HepG2 (cell line): ENCODE measurements around the gene SNX22. TPM values are rescaled to one million over a fixed set of nuclear protein-coding genes. Genes with fewer than 3 reads are reported as not detected.

Experiments used
- ATAC-seq: fragments of 200-7000 bp; cut with Tn5 transposase; 3 replicates; pipeline ENCODE4 v1.9.1; 2020; ENCODE audit warnings: mild to moderate bottlenecking, moderate library complexity
- BruUV-seq: library from RNA; stranded (reverse); fragments of 400-500 nt; replicated peaks from 2 replicates; lab custom pipeline; 2021; lab: Mats Ljungman, UMichigan
- CTCF ChIA-PET: fragments of 300-600 bp; formaldehyde crosslinking; extraction: SDS; loops from one replicate; lab custom pipeline; 2021; ENCODE audit warnings: low total read pairs, inconsistent platforms, low intra/inter-chr PET ratio; lab: Yijun Ruan, JAX
- POLR2A ChIA-PET: fragments of 350-600 bp; sonication (Branson Sonifier 250); formaldehyde crosslinking; loops from one replicate; lab custom pipeline; 2020; ENCODE audit warnings: antibody characterized with exemption, inconsistent platforms; lab: Yijun Ruan, JAX
- DNase-seq: peaks from one replicate; pipeline ENCODE4 v3.0.0-alpha.2; 2015; ENCODE audit warnings: low spot score
- FAIRE-seq: peaks from 3 replicates; lab custom pipeline; 2011; peaks lifted over from hg19 to GRCh38; lab: Jason Lieb, UNC
- H2AFZ ChIP-seq: one replicate; pipeline ENCODE4 v1.6.1; 2011; ENCODE audit warnings: low read length, inconsistent platforms
- H3K27ac ChIP-seq: fragments of 300-600 bp; 3 replicates; pipeline ENCODE4 v1.8.0; 2011; ENCODE audit warnings: mixed run types, mild to moderate bottlenecking, mixed read lengths, low read length, inconsistent platforms; ENCODE audit not compliant: insufficient read depth; ENCODE audit errors: extremely low read length
- H3K27me3 ChIP-seq, 2 experiments: fragments of 200-600 bp in 1 of 2; 2 replicates in 1 of 2; 3 replicates in 1 of 2; pipeline versions ENCODE4 v1.6.0 to v1.8.0; 2011; ENCODE audit warnings: low read length in 2 of 2, mild to moderate bottlenecking in 2 of 2, moderate library complexity in 2 of 2, inconsistent platforms in 1 of 2; ENCODE audit not compliant: insufficient read depth in 2 of 2, control insufficient read depth in 1 of 2
- H3K36me3 ChIP-seq, 2 experiments: fragments of 200-600 bp in 1 of 2; replicated peaks in 1 of 2; 2 replicates in 1 of 2; 3 replicates in 1 of 2; pipeline versions ENCODE4 v1.5.1 to v1.8.0; 2011; ENCODE audit warnings: low read length in 2 of 2, inconsistent platforms in 1 of 2; ENCODE audit not compliant: insufficient read depth in 2 of 2, control insufficient read depth in 1 of 2
- H3K4me1 ChIP-seq: 2 replicates; pipeline ENCODE4 v1.5.1; 2012; ENCODE audit warnings: low read length, inconsistent platforms; ENCODE audit not compliant: insufficient read depth
- H3K4me2 ChIP-seq: 2 replicates; pipeline ENCODE4 v1.6.0; 2011; ENCODE audit warnings: low read depth, low read length, inconsistent platforms
- H3K4me3 ChIP-seq, 3 experiments: fragments of 200-600 bp in 1 of 3; sonication (generic), shearing (Covaris generic) in 1 of 3; replicated peaks in 1 of 3; 2 replicates each; pipeline ENCODE4 v1.5.1; 2011 to 2016; ENCODE audit warnings: low read length in 3 of 3, inconsistent platforms in 2 of 3, low read depth in 2 of 3, mild to moderate bottlenecking in 2 of 3, control low read depth in 1 of 3, mixed read lengths in 1 of 3; ENCODE audit not compliant: insufficient read depth in 1 of 3
- H3K79me2 ChIP-seq: one replicate; pipeline ENCODE4 v1.6.1; 2011; ENCODE audit warnings: low read length, inconsistent platforms; ENCODE audit not compliant: insufficient read depth
- H3K9ac ChIP-seq: 2 replicates; pipeline ENCODE4 v1.6.0; 2011; ENCODE audit warnings: mild to moderate bottlenecking, low read depth, low read length, inconsistent platforms; ENCODE audit not compliant: insufficient read depth
- H3K9me3 ChIP-seq: 2 replicates; pipeline ENCODE4 v1.5.1; 2012; ENCODE audit warnings: mild to moderate bottlenecking, low read length
- H4K20me1 ChIP-seq: 2 replicates; pipeline ENCODE4 v1.6.0; 2011; ENCODE audit warnings: inconsistent platforms, mild to moderate bottlenecking, low read length, moderate library complexity; ENCODE audit not compliant: insufficient read depth
- AGO1 ChIP-seq: fragments of 200-400 bp; formaldehyde crosslinking; IDR thresholded peaks from 2 replicates; pipeline ENCODE4 v1.6.1; 2017; ENCODE audit warnings: mild to moderate bottlenecking, low read depth, low read length, moderate library complexity; ENCODE audit not compliant: poor library complexity, severe bottlenecking
- AGO2 ChIP-seq: fragments of 200-400 bp; formaldehyde crosslinking; optimal IDR thresholded peaks from 2 replicates; pipeline ENCODE3; 2017; ENCODE audit warnings: mild to moderate bottlenecking, low read depth, low read length, moderate library complexity
- MIER3 ChIP-seq: IDR thresholded peaks from 2 replicates; pipeline ENCODE4 v1.6.1; 2016; ENCODE audit warnings: missing compliant biosample characterization, borderline replicate concordance
- POLR2A ChIP-seq, 2 experiments: IDR thresholded peaks; 2 replicates each; pipeline ENCODE4 v1.6.1; 2011; ENCODE audit warnings: low read depth in 2 of 2, low read length in 2 of 2, mild to moderate bottlenecking in 1 of 2, moderate library complexity in 1 of 2; ENCODE audit not compliant: insufficient read depth in 1 of 2
- POLR2AphosphoS2 ChIP-seq: IDR thresholded peaks from 2 replicates; pipeline ENCODE4 v1.6.1; 2011; ENCODE audit warnings: low read depth, low read length, improper control_type of control experiment
- POLR2G ChIP-seq: fragments of 200-400 bp; formaldehyde crosslinking; IDR thresholded peaks from 2 replicates; pipeline ENCODE4 v1.6.1; 2018; ENCODE audit warnings: mild to moderate bottlenecking, low read depth, low read length, moderate library complexity
- RBFOX2 ChIP-seq: fragments of 200-400 bp; formaldehyde crosslinking; IDR thresholded peaks from 2 replicates; pipeline ENCODE4 v1.6.1; 2017; ENCODE audit warnings: low read depth, mild to moderate bottlenecking, low read length
- RBM22 ChIP-seq: fragments of 200-400 bp; formaldehyde crosslinking; optimal IDR thresholded peaks from 2 replicates; pipeline ENCODE3; 2017; ENCODE audit warnings: mild to moderate bottlenecking, low read length, moderate library complexity
- RORA ChIP-seq: sonication (generic); formaldehyde crosslinking; IDR thresholded peaks from 2 replicates; pipeline ENCODE4 v1.5.0; 2020; ENCODE audit warnings: mild to moderate bottlenecking, missing genetic modification reagents, moderate library complexity
- SOX13 ChIP-seq, 3 experiments: fragments of 450-650 bp in 1 of 3; sonication (generic) in 1 of 3; formaldehyde crosslinking in 1 of 3; IDR thresholded peaks in 2 of 3; conservative IDR thresholded peaks in 1 of 3; 2 replicates each; pipeline versions ENCODE4 v1.5.0 to v1.6.1; 2016 to 2020; ENCODE audit warnings: antibody characterized with exemption in 1 of 3, mild to moderate bottlenecking in 1 of 3, missing compliant biosample characterization in 1 of 3, missing genetic modification reagents in 1 of 3, moderate library complexity in 1 of 3
- ZNF678 ChIP-seq: sonication (generic); formaldehyde crosslinking; IDR thresholded peaks from 2 replicates; pipeline ENCODE4 v1.4.0; 2020; ENCODE audit warnings: mild to moderate bottlenecking, missing genetic modification reagents
- WGBS: methylation state at CpG from one replicate; pipeline ENCODE4 v1.1.6; 2017; ENCODE audit warnings: low lambda C conversion rate; 5-methylcytosine and 5-hydroxymethylcytosine counted together
- in situ Hi-C: cut with HindIII; loops from 2 replicates; pipeline ENCODE4 v1.10.0; 2017; ENCODE audit warnings: low pct_unique_long_range_greater_than_20kb; ENCODE audit not compliant: extremely low pct_ligation_motif_present
- intact Hi-C: fragments of 100-400 bp; cut with micrococcal nuclease; formaldehyde crosslinking; loops from one replicate; pipeline ENCODE4 v1.10.0; 2022; ENCODE audit not compliant: unreplicated experiment
- polyA plus RNA-seq, 8 experiments: library from polyadenylated mRNA; depleted of rRNA in 3 of 8; stranded (reverse) in 7 of 8; unstranded in 1 of 8; fragments of >200 nt; fragmentation: Illumina TruSeq in 4 of 8; extraction: Trizol in 4 of 8; gene quantifications; 2 replicates each; pipeline versions ENCODE4 v1.2.1 to v1.2.3, GENCODE V29; 2011 to 2016; ENCODE audit warnings: low read depth in 4 of 8, missing spikeins in 1 of 8, mixed read lengths in 1 of 8; ENCODE audit not compliant: insufficient read depth in 1 of 8
- total RNA-seq, 5 experiments: library from RNA; depleted of rRNA; stranded (reverse); fragments of >200 nt; fragmentation: Illumina TruSeq; extraction: Trizol; gene quantifications; 2 replicates each; pipeline ENCODE4 v1.2.3, GENCODE V29; 2016; ENCODE audit warnings: low read depth in 1 of 5
- TF ChIP-seq, protein P1 (sequence below), 2 experiments: sonication (generic) in 1 of 2; formaldehyde crosslinking in 1 of 2; IDR thresholded peaks; 2 replicates each; pipeline versions ENCODE4 v1.5.1 to v1.6.1; 2011 to 2020; ENCODE audit warnings: borderline replicate concordance in 1 of 2, low read depth in 1 of 2, low read length in 1 of 2, mild to moderate bottlenecking in 1 of 2, missing genetic modification reagents in 1 of 2, moderate library complexity in 1 of 2
- TF ChIP-seq, protein P2 (sequence below): IDR thresholded peaks from 2 replicates; pipeline ENCODE4 v1.6.1; 2016; ENCODE audit warnings: low read depth, borderline replicate concordance
- TF ChIP-seq, protein P3 (sequence below): sonication (generic); formaldehyde crosslinking; IDR thresholded peaks from 2 replicates; pipeline ENCODE4 v1.8.0; 2022; ENCODE audit warnings: mild to moderate bottlenecking, missing genetic modification reagents, borderline replicate concordance

The SNX22 gene
- total and polyA plus RNA-seq, 2 of the 13 experiments (the other 11 are each of a cell fraction or from before 2014, with no cell fraction given): 2.3 to 5.5 TPM

DNA sequence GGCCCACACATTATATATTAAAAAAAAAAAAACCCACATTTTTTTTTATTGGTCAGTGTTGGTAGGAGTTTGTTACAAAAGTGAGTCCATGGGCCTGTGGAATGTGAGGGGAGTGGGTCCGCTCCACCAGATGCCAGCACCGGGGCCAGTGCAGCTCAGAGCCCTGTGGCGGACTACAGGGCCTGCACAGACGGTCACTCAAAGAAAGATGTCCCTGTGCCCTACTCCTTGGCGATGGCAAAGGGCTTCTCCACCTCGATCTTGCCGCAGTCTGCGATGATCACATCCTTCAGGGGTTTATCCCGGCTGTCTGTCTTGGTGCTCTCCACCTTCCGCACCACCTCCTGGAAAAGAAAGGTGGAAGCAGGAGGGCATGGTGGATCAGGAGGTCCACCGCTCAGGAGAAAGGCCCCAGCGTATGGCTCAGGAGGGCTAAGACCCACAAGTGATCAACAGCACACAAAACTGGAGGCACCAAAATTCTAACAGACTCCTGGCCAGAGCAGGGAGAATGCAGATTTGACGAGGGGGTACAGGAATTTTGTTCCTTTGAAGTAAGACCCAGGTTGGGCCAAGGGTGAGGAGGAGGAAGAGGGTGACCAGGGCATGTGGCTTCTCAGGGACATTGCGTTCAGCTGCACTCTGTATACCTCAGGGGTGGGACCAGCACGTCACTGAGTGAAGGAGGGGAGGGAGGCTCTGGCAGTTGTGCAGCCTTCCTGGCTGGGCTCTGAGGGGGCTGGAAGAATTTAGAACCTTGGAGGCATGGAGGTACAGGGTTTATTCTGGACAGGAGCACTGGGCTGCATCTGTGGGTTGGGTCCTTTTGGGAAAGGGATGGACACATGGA lies 4.5 kb downstream of the SNX22 start:
- no peak for ATAC-seq
- WGBS: 95% methylated on average over 15 of the region's 15 CpGs
- in situ Hi-C loops (no loop called here), intact Hi-C loops (no loop called here)
- no peak for DNase-seq
- ChIA-PET POLR2A (interaction anchor here (0.9 to 4.1 kb wide), 3 partner anchors 7 to 231 kb away, joined by 3 to 52 read pairs (median 4); partner anchors contain the start of genes PPIB and TRIP4), CTCF (no interaction called here)
- TSS peak; percentile 24 for BruUV-seq
- H2AFZ ChIP-seq: no peak overlapping the region
- H3K79me2 ChIP-seq: peaks cover 15% of the 10 kb centered on the region
- H3K36me3 ChIP-seq: peaks cover 32 to 46% of the 10 kb centered on the region in 2 experiments
- H3K27ac ChIP-seq: no peak overlapping the region
- FAIRE-seq: no peak
- no peaks in the 10 kb centered on the region for H3K27me3 ChIP-seq
- no peaks in the 10 kb centered on the region for H3K9me3 ChIP-seq
- no peak overlapping the region for H3K9ac ChIP-seq
- peaks cover 44% of the 10 kb centered on the region for H4K20me1 ChIP-seq
- peaks cover 49% of the 10 kb centered on the region for H3K4me1 ChIP-seq
- no peak overlapping the region for H3K4me2 ChIP-seq
- H3K4me3 ChIP-seq: no peak overlapping the region
- TF ChIP-seq RBFOX2 (peak; percentile 17; the same call in 1 of the 2 replicates), RORA (no peak), POLR2A (IDR thresholded peaks at IDR 0.05; ENCODE audit: insufficient read depth in 1 of 2, low read depth in 2 of 2, low read length in 2 of 2) (peak; percentile 42 to 46; a peak in 3 of 4 replicates), MIER3 (CRISPR knock-in tag) (no peak), AGO1 (peak; percentile 11), SOX13 (IDR thresholded peaks at IDR 0.05) (no peak), SOX13 (CRISPR knock-in tag; conservative IDR thresholded peaks at IDR 0.05 in 1 of 2, IDR thresholded peaks at IDR 0.05 in 1 of 2) (no peak), POLR2AphosphoS2 (peak; percentile 38; the same call in 1 of the 2 replicates), AGO2 (peak; percentile 49), ZNF678 (CRISPR knock-in tag) (no peak), RBM22 (peak; percentile 58), POLR2G (peak; percentile 35)
- TF ChIP-seq, protein P1, sequence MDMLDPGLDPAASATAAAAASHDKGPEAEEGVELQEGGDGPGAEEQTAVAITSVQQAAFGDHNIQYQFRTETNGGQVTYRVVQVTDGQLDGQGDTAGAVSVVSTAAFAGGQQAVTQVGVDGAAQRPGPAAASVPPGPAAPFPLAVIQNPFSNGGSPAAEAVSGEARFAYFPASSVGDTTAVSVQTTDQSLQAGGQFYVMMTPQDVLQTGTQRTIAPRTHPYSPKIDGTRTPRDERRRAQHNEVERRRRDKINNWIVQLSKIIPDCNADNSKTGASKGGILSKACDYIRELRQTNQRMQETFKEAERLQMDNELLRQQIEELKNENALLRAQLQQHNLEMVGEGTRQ (IDR thresholded peaks at IDR 0.05; ENCODE audit: low read depth, low read length): no peak
- TF ChIP-seq, protein P1 (CRISPR knock-in tag; IDR thresholded peaks at IDR 0.05; ENCODE audit: borderline replicate concordance): no peak
- TF ChIP-seq, protein P2, sequence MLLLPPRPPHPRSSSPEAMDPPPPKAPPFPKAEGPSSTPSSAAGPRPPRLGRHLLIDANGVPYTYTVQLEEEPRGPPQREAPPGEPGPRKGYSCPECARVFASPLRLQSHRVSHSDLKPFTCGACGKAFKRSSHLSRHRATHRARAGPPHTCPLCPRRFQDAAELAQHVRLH (CRISPR knock-in tag): no peak
- TF ChIP-seq, protein P3, sequence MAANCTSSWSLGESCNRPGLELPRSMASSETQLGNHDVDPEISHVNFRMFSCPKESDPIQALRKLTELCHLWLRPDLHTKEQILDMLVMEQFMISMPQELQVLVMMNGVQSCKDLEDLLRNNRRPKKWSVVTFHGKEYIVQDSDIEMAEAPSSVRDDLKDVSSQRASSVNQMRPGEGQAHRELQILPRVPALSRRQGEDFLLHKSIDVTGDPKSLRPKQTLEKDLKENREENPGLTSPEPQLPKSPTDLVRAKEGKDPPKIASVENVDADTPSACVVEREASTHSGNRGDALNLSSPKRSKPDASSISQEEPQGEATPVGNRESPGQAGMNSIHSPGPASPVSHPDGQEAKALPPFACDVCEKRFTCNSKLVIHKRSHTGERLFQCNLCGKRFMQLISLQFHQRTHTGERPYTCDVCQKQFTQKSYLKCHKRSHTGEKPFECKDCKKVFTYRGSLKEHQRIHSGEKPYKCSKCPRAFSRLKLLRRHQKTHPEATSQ (CRISPR knock-in tag): no peak
